GM23248 (cell line): ENCODE measurements around the gene PRKCB. TPM values are rescaled to one million over a fixed set of nuclear protein-coding genes. Genes with fewer than 3 reads are reported as not detected.

Experiments
- DNase-seq: peaks from one replicate; pipeline ENCODE4 v3.0.0-alpha.2; 2015
- H2AFZ ChIP-seq: fragments of 200-600 bp; sonication (generic); 2 replicates; pipeline ENCODE4 v1.6.1; 2016; ENCODE audit warnings: antibody characterized with exemption
- H3F3A ChIP-seq: fragments of 200-600 bp; sonication (generic); 2 replicates; pipeline ENCODE4 v1.6.1; 2016; ENCODE audit warnings: mild to moderate bottlenecking, antibody characterized with exemption, mixed run types; ENCODE audit not compliant: insufficient read depth
- H3K27ac ChIP-seq: fragments of 200-600 bp; sonication (generic); 2 replicates; pipeline ENCODE4 v1.5.1; 2016; ENCODE audit warnings: mild to moderate bottlenecking
- H3K27me3 ChIP-seq: fragments of 200-600 bp; sonication (generic); replicated peaks from 2 replicates; pipeline ENCODE4 v1.6.1; 2016; ENCODE audit warnings: mild to moderate bottlenecking; ENCODE audit not compliant: insufficient read depth
- H3K36me3 ChIP-seq: fragments of 200-600 bp; sonication (generic); 2 replicates; pipeline ENCODE4 v1.6.1; 2016; ENCODE audit warnings: low read depth, mild to moderate bottlenecking
- H3K4me1 ChIP-seq: fragments of 200-600 bp; sonication (generic); 2 replicates; pipeline ENCODE4 v1.6.1; 2016; ENCODE audit warnings: mild to moderate bottlenecking; ENCODE audit not compliant: insufficient read depth
- H3K4me2 ChIP-seq: fragments of 200-600 bp; sonication (generic); one replicate; pipeline ENCODE4 v1.6.1; 2016; ENCODE audit warnings: mild to moderate bottlenecking; ENCODE audit not compliant: unreplicated experiment
- H3K4me3 ChIP-seq: fragments of 200-600 bp; sonication (generic); 2 replicates; pipeline ENCODE4 v1.5.1; 2016; ENCODE audit warnings: mild to moderate bottlenecking
- H3K79me2 ChIP-seq: fragments of 200-600 bp; sonication (generic); 2 replicates; pipeline ENCODE4 v1.6.1; 2016; ENCODE audit warnings: mild to moderate bottlenecking; ENCODE audit not compliant: insufficient read depth
- H3K9ac ChIP-seq: fragments of 200-600 bp; sonication (generic); 2 replicates; pipeline ENCODE4 v1.6.1; 2016; ENCODE audit warnings: mild to moderate bottlenecking
- H3K9me2 ChIP-seq: fragments of 200-600 bp; sonication (generic); 2 replicates; pipeline ENCODE4 v1.6.1; 2016; ENCODE audit warnings: mixed run types, mild to moderate bottlenecking, moderate library complexity; ENCODE audit not compliant: insufficient read depth
- H3K9me3 ChIP-seq: fragments of 200-600 bp; sonication (generic); one replicate; pipeline ENCODE4 v1.6.1; 2017; ENCODE audit warnings: low read depth
- H4K20me1 ChIP-seq: fragments of 200-600 bp; sonication (generic); 2 replicates; pipeline ENCODE4 v1.6.0; 2016; ENCODE audit not compliant: insufficient read depth
- EZH2 ChIP-seq: fragments of 200-600 bp; sonication (generic); IDR thresholded peaks from 2 replicates; pipeline ENCODE4 v1.6.1; 2018; ENCODE audit warnings: antibody characterized with exemption, mild to moderate bottlenecking; ENCODE audit not compliant: insufficient read depth, poor library complexity, severe bottlenecking
- EZH2phosphoT487 ChIP-seq: fragments of 200-600 bp; sonication (generic); IDR thresholded peaks from 2 replicates; pipeline ENCODE4 v1.6.1; 2018; ENCODE audit warnings: antibody characterized with exemption, moderate library complexity, mild to moderate bottlenecking, low read depth; ENCODE audit not compliant: insufficient read depth
- WGBS, 2 experiments: methylation state at CpG; one replicate each; pipeline ENCODE4 v1.1.6; 2015 to 2017; ENCODE audit warnings: low lambda C conversion rate in 2 of 2, low coverage in 1 of 2; ENCODE audit errors: missing lambda C conversion rate in 2 of 2; 5-methylcytosine and 5-hydroxymethylcytosine counted together
- in situ Hi-C: fragments of 300-500 bp; cut with MboI; formaldehyde crosslinking; loops from 2 replicates; pipeline ENCODE4 v1.15.0; 2020
- polyA plus RNA-seq: library from polyadenylated mRNA; unstranded; fragments of >200 nt; fragmentation: Nextera tagmentation; extraction: Ambion mirVana; gene quantifications from 2 replicates; pipeline ENCODE4 v1.2.1, GENCODE V29; 2016
- total RNA-seq: library from RNA; depleted of rRNA; stranded (reverse); fragments of >200 nt; shearing (Covaris generic); gene quantifications from 2 replicates; pipeline ENCODE4 v1.2.3, GENCODE V29; 2014

The PRKCB gene
- total and polyA plus RNA-seq, 2 experiments from 2014 or later, result not detected

DNA sequence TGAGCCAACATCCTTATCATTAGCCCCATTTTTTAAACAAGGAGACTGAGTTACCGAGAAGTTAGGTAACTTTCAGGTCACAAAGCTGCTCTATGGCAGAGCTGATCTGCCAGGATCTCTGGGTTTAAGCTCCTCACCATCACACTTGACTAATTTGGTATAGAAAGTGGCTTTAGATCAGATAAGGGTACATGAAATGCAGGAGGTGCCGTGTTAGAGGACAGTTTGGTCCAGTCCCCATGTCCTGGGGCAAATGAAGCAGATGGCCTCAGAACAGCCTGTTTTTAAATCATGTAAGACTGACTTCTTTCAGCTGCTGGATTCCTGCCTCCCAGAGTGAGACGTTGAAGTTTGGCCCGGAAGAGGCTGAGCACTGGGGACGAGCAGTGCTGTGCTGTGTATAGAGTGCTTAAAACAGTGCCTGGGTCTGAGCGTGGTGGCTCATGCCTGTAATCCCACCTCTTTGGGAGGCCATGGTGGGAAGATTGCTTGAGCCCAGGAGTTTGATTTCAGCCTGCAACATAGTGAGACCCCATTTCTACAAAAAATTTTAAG, 233.3 kb downstream of the PRKCB start:
- no peak overlapping the region for H3K4me2 ChIP-seq
- H3K36me3 ChIP-seq, result no peaks in the 10 kb centered on the region
- H4K20me1 ChIP-seq, result no peaks in the 10 kb centered on the region
- 33 to 40% methylated on average over 6 of the region's 6 CpGs for WGBS, 2 experiments
- no peaks in the 10 kb centered on the region for H3K79me2 ChIP-seq
- no peaks in the 10 kb centered on the region for H3K9me3 ChIP-seq
- H3K27me3 ChIP-seq, result no peaks in the 10 kb centered on the region
- no peak for DNase-seq
- no peaks in the 10 kb centered on the region for H3K4me1 ChIP-seq
- H3F3A ChIP-seq, result no peaks in the 10 kb centered on the region
- H3K9ac ChIP-seq, result no peak overlapping the region
- H2AFZ ChIP-seq, result no peak overlapping the region
- H3K27ac ChIP-seq, result no peak overlapping the region
- in situ Hi-C loops, result no loop called here
- TF ChIP-seq EZH2phosphoT487 (no peak), EZH2 (no peak)
- H3K9me2 ChIP-seq, result no peaks in the 10 kb centered on the region
- no peak overlapping the region for H3K4me3 ChIP-seq

DNA sequence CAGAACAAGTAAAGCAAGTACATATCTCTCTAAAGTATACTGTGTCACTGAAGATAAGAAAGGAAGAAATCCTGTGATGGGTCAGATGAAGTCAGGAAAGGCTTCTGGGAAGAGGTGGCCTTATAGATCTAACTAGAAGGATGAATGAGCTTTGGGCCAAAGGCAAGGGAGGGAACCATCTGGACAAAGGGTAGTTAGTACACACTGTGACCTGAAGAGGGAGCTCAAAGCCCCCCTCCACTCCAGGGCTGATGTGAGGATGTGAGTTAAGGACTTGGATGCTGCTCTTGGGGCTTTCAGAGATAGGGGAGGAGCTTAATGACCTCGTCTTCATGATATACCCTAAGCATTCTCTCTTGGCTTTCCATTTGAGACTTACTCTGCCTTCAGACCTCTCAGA, 235.1 kb downstream of the PRKCB start:
- H3K27me3 ChIP-seq, result no peaks in the 10 kb centered on the region
- H3K9ac ChIP-seq, result no peak overlapping the region
- no peak for TF ChIP-seq EZH2
- TF ChIP-seq EZH2phosphoT487, result no peak
- H3K9me3 ChIP-seq, result no peaks in the 10 kb centered on the region
- H3K36me3 ChIP-seq, result no peaks in the 10 kb centered on the region
- H3K9me2 ChIP-seq, result no peaks in the 10 kb centered on the region
- H3K27ac ChIP-seq, result no peak overlapping the region
- H3F3A ChIP-seq, result no peaks in the 10 kb centered on the region
- in situ Hi-C loops, result no loop called here
- 0 to 7% methylated on average over 1 of the region's 1 CpG for WGBS, 2 experiments
- DNase-seq, result peak; percentile 52
- H3K4me2 ChIP-seq, result no peak overlapping the region
- no peaks in the 10 kb centered on the region for H3K79me2 ChIP-seq
- H3K4me1 ChIP-seq, result no peaks in the 10 kb centered on the region
- no peaks in the 10 kb centered on the region for H4K20me1 ChIP-seq
- no peak overlapping the region for H3K4me3 ChIP-seq
- no peak overlapping the region for H2AFZ ChIP-seq

DNA sequence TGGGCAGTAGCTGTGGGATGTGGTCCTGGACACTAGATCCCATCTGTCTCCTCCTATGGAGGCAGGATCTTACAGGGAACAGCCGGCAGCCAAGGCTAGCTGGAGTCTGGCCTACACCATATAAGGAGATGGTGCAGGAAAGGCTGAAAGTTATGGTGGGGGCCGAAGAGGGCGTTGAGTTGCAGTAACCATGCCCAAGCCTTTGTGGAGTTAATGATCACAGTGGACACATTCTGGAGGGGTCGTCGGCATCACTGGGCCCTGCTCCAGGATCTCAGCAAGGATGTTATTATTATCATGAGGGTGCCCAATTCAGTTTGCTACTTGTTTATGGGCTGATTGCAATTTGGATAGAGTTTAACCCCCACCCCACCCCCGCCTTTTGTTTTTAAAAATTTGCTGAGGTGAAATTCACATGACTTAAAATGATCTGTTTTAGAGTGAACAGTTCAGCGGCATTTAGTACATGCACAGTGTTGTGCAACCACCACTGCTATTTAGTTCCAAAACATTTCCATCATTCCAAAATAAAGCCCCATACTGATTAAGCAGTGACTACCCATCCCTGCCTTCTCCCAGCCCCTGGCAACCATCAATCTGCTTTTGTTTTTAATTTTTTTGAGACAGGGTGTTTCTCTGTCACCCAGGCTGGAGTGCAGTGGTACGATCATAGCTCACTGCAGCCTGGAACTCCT, 236.0 kb downstream of the PRKCB start:
- Histone ChIP-seq H3K4me2 (no peak overlapping the region), H3F3A (no peaks in the 10 kb centered on the region), H4K20me1 (no peaks in the 10 kb centered on the region), H3K27me3 (no peaks in the 10 kb centered on the region), H3K9me2 (no peaks in the 10 kb centered on the region), H2AFZ (no peak overlapping the region), H3K4me3 (no peak overlapping the region), H3K9ac (no peak overlapping the region), H3K9me3 (no peaks in the 10 kb centered on the region), H3K36me3 (no peaks in the 10 kb centered on the region), H3K79me2 (no peaks in the 10 kb centered on the region), H3K27ac (no peak overlapping the region), H3K4me1 (no peaks in the 10 kb centered on the region)
- no peak for DNase-seq
- TF ChIP-seq EZH2phosphoT487, result no peak
- no peak for TF ChIP-seq EZH2
- in situ Hi-C loops, result no loop called here
- 31% methylated on average over 8 of the region's 8 CpGs for WGBS, 2 experiments

DNA sequence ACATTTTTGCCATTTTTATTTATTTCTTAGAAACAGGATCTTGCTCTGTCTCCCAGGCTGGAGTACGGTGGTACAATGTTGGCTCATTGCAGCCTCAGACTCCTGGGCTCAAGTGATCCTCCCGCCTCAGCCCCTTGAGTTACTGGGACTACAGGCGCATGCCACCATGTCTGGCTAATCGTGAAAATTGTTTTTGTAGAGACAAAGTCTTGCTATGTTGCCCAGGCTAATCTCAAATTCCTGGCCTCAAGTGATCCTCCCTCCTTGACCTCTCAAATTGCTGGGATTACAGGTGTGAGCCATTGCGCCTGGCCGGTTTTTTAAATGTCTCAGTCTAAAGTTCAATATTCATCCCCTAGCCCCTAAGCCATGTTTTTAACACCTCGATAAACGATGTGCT, 237.5 kb downstream of the PRKCB start:
- no peaks in the 10 kb centered on the region for H4K20me1 ChIP-seq
- no peaks in the 10 kb centered on the region for H3F3A ChIP-seq
- no peak overlapping the region for H3K27ac ChIP-seq
- no peak overlapping the region for H3K4me2 ChIP-seq
- in situ Hi-C loops, result no loop called here
- H3K4me1 ChIP-seq, result no peaks in the 10 kb centered on the region
- H3K27me3 ChIP-seq, result no peaks in the 10 kb centered on the region
- TF ChIP-seq EZH2, result no peak
- no peaks in the 10 kb centered on the region for H3K9me3 ChIP-seq
- DNase-seq, result no peak
- WGBS, 2 experiments, result 34 to 42% methylated on average over 8 of the region's 8 CpGs
- H2AFZ ChIP-seq, result no peak overlapping the region
- H3K4me3 ChIP-seq, result no peak overlapping the region
- no peak overlapping the region for H3K9ac ChIP-seq
- H3K9me2 ChIP-seq, result no peaks in the 10 kb centered on the region
- H3K36me3 ChIP-seq, result no peaks in the 10 kb centered on the region
- H3K79me2 ChIP-seq, result no peaks in the 10 kb centered on the region

DNA sequence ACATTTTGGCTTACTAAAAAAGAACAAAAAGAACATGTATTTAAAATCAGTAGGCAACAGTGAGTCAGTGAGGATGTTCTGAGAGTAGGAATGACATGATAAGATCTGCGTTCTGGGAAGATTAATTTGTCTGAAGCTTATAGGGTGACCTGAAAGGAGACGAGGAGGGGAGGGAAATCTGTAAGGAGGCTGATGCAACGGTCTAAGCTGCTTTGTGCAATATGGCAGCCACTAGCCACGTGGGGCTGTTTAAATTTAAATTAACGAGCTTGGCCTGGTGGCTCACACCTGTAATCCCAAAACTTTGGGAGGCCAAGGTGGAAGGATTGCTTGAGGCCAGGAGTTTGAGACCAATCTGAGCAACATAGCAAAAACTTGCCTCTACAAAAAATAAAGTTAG, 238.8 kb downstream of the PRKCB start:
- Histone ChIP-seq H3F3A (no peaks in the 10 kb centered on the region), H3K4me3 (no peak overlapping the region), H3K9ac (no peak overlapping the region), H3K27me3 (no peaks in the 10 kb centered on the region), H2AFZ (no peak overlapping the region), H3K9me3 (no peaks in the 10 kb centered on the region), H3K27ac (no peak overlapping the region), H3K9me2 (no peaks in the 10 kb centered on the region), H3K79me2 (no peaks in the 10 kb centered on the region), H3K36me3 (no peaks in the 10 kb centered on the region), H4K20me1 (no peaks in the 10 kb centered on the region), H3K4me1 (no peaks in the 10 kb centered on the region), H3K4me2 (no peak overlapping the region)
- in situ Hi-C loops, result no loop called here
- no peak for DNase-seq
- 7 to 11% methylated on average over 5 of the region's 5 CpGs for WGBS, 2 experiments
- no peak for TF ChIP-seq EZH2
- no peak for TF ChIP-seq EZH2phosphoT487
